MG63 (cell line): Measurements from ENCODE around the gene CLPSL2. TPM values are rescaled to one million over a fixed set of nuclear protein-coding genes. Genes with fewer than 3 reads are reported as not detected.

Experiments
- DNase-seq: peaks from one replicate; pipeline ENCODE4 v3.0.0-alpha.2; 2020
- H3K27me3 ChIP-seq: fragments of 250-450 bp; sonication (Bioruptor Pico); 2 replicates; pipeline ENCODE4 v1.5.1; 2020; ENCODE audit warnings: mild to moderate bottlenecking, moderate library complexity
- H3K36me3 ChIP-seq: fragments of 250-450 bp; sonication (Bioruptor Pico); 2 replicates; pipeline ENCODE4 v1.5.1; 2020; ENCODE audit warnings: mild to moderate bottlenecking, moderate library complexity
- H3K4me3 ChIP-seq: fragments of 250-450 bp; sonication (Bioruptor Pico); 2 replicates; pipeline ENCODE4 v1.5.1; 2020; ENCODE audit warnings: mild to moderate bottlenecking, moderate library complexity
- H3K9me3 ChIP-seq: fragments of 250-450 bp; sonication (Bioruptor Pico); 2 replicates; pipeline ENCODE4 v1.5.1; 2020; ENCODE audit warnings: mild to moderate bottlenecking, moderate library complexity
- total RNA-seq: library from RNA; depleted of rRNA; stranded (reverse); fragments of >200 nt; shearing (Covaris generic); gene quantifications from 2 replicates; pipeline ENCODE4 v1.2.3, GENCODE V29; 2014; ENCODE audit warnings: low replicate concordance; rRNA removed

The CLPSL2 gene
- total RNA-seq, 1 experiment from 2014 or later: not detected

GRCh38 chr6:35796236-35796635 is 19.8 kb downstream of the CLPSL2 start:
- no peak for DNase-seq

GRCh38 chr6:35797837-35798526 is 21.6 kb downstream of the CLPSL2 start:
- no peak for DNase-seq
- H3K27me3 ChIP-seq: no peaks in the 10 kb centered on the region
- H3K9me3 ChIP-seq: no peaks in the 10 kb centered on the region
- no peaks in the 10 kb centered on the region for H3K36me3 ChIP-seq
- no peak overlapping the region for H3K4me3 ChIP-seq

More at GRCh38 chr6:35796236-35796635, 19.8 kb downstream of the CLPSL2 start:
- H3K4me3 ChIP-seq: no peak overlapping the region
- H3K36me3 ChIP-seq: no peaks in the 10 kb centered on the region
- 0 out of 2 replicates have a peak, but pooled peaks cover 3% of the 10 kb centered on the region for H3K27me3 ChIP-seq
- H3K9me3 ChIP-seq: no peaks in the 10 kb centered on the region

GRCh38 chr6:35798706-35799105 is 22.3 kb downstream of the CLPSL2 start:
- no peaks in the 10 kb centered on the region for H3K9me3 ChIP-seq
- H3K4me3 ChIP-seq: no peak overlapping the region
- H3K36me3 ChIP-seq: no peaks in the 10 kb centered on the region
- H3K27me3 ChIP-seq: no peaks in the 10 kb centered on the region
- DNase-seq: no peak

GRCh38 chr6:35801148-35801547 is 24.8 kb downstream of the CLPSL2 start:
- no peak for DNase-seq
- no peaks in the 10 kb centered on the region for H3K27me3 ChIP-seq

GRCh38 chr6:35804996-35805736 is 28.8 kb downstream of the CLPSL2 start, which contains the start of gene LHFPL5:
LHFPL5 (plus strand) TSS chr6:35805352; CDS start chr6:35805671, 319 bp downstream.
- 0 out of 2 replicates have a peak, but pooled peaks cover 2% of the 10 kb centered on the region for H3K27me3 ChIP-seq
- 0 out of 2 replicates have a peak within 1 kb of the TSS, but pooled peaks have one; percentile 13 for H3K4me3 ChIP-seq
- no peaks in the 10 kb centered on the region for H3K36me3 ChIP-seq
- no peaks in the 10 kb centered on the region for H3K9me3 ChIP-seq
- peak; percentile 45 for DNase-seq

More at GRCh38 chr6:35801148-35801547, 24.8 kb downstream of the CLPSL2 start:
- no peaks in the 10 kb centered on the region for H3K36me3 ChIP-seq
- H3K9me3 ChIP-seq: no peaks in the 10 kb centered on the region
- H3K4me3 ChIP-seq: no peak overlapping the region

GRCh38 chr6:35808688-35809087 is 32.3 kb downstream of the CLPSL2 start:
- no peaks in the 10 kb centered on the region for H3K36me3 ChIP-seq
- no peak overlapping the region for H3K4me3 ChIP-seq
- 0 out of 2 replicates have a peak, but pooled peaks cover 2% of the 10 kb centered on the region for H3K27me3 ChIP-seq
- no peak for DNase-seq
- H3K9me3 ChIP-seq: no peaks in the 10 kb centered on the region

- Histone ChIP-seq H3K36me3 (no peaks in the 10 kb centered on the region), H3K9me3 (no peaks in the 10 kb centered on the region), H3K4me3 (no peak overlapping the region), H3K27me3 (0 out of 2 replicates have a peak, but pooled peaks cover 2% of the 10 kb centered on the region)
- no peak for DNase-seq
Observed at GRCh38 chr6:35809809-35810208, 33.4 kb downstream of the CLPSL2 start.

- Histone ChIP-seq H3K36me3 (no peaks in the 10 kb centered on the region), H3K4me3 (no peak overlapping the region), H3K27me3 (0 out of 2 replicates have a peak, but pooled peaks cover 2% of the 10 kb centered on the region), H3K9me3 (no peaks in the 10 kb centered on the region)
- peak; percentile 26 for DNase-seq
Observed at GRCh38 chr6:35810971-35811698, 34.7 kb downstream of the CLPSL2 start.

- H3K9me3 ChIP-seq: no peaks in the 10 kb centered on the region
- H3K36me3 ChIP-seq: no peaks in the 10 kb centered on the region
- H3K27me3 ChIP-seq: no peaks in the 10 kb centered on the region
- no peak for DNase-seq
- H3K4me3 ChIP-seq: no peak overlapping the region
Observed at GRCh38 chr6:35811699-35811995, 35.2 kb downstream of the CLPSL2 start.

GRCh38 chr6:35817515-35817914 is 41.1 kb downstream of the CLPSL2 start:
- Histone ChIP-seq H3K36me3 (no peaks in the 10 kb centered on the region), H3K9me3 (peaks cover 7% of the 10 kb centered on the region), H3K4me3 (no peak overlapping the region), H3K27me3 (peaks cover 5% of the 10 kb centered on the region; the same call in 1 of the 2 replicates)
- DNase-seq: no peak

- no peak for DNase-seq
Observed at GRCh38 chr6:35823601-35824000, 47.2 kb downstream of the CLPSL2 start.

GRCh38 chr6:35824552-35825192 is 48.3 kb downstream of the CLPSL2 start:
- Histone ChIP-seq H3K4me3 (no peak overlapping the region), H3K27me3 (peaks cover 2% of the 10 kb centered on the region; the same call in 1 of the 2 replicates), H3K9me3 (no peaks in the 10 kb centered on the region), H3K36me3 (no peaks in the 10 kb centered on the region)
- no peak for DNase-seq

More at GRCh38 chr6:35823601-35824000, 47.2 kb downstream of the CLPSL2 start:
- Histone ChIP-seq H3K36me3 (no peaks in the 10 kb centered on the region), H3K27me3 (peaks cover 5% of the 10 kb centered on the region; the same call in 1 of the 2 replicates), H3K4me3 (no peak overlapping the region), H3K9me3 (no peaks in the 10 kb centered on the region)

Other genes with a start within 250 kb of the CLPSL2 start
- 9.4 and 10.3 TPM in 2 replicates for gene FKBP5, start 87.7 kb upstream of the CLPSL2 start, total RNA-seq
- not detected in 2 replicates for gene ARMC12, start 39.6 kb upstream of the CLPSL2 start, total RNA-seq
- not detected in 2 replicates for gene CLPSL1, start 4.4 kb downstream of the CLPSL2 start, total RNA-seq
- gene CLPS, start 20.7 kb downstream of the CLPSL2 start, total RNA-seq: not detected in 2 replicates
- gene LHFPL5, start 28.8 kb downstream of the CLPSL2 start, total RNA-seq: not detected in 2 replicates
- 20.7 and 46.6 TPM in 2 replicates for gene SRPK1, start 144.5 kb downstream of the CLPSL2 start, total RNA-seq
- not detected in 2 replicates for gene SLC26A8, start 248.0 kb downstream of the CLPSL2 start, total RNA-seq